ENCODE measurements around the gene FRS3.

GRCh38 chr6:41728073-41728936 is 51.4 kb downstream of the FRS3 start:
- TF ChIP-seq CTCF (IDR thresholded peaks at IDR 0.05; ENCODE audit: insufficient read depth, low read depth, low read length) (no peak), EZH2 (IDR thresholded peaks at IDR 0.05; ENCODE audit: insufficient read depth, low read length) (no peak)
